Mesendoderm (in vitro differentiated cells): ENCODE data around the gene OR6B2.
A peak's percentile ranks its signal among the peaks of the same experiment; 100 is the strongest.

Source experiments
- DNase-seq: peaks from one replicate; pipeline ENCODE4 v3.0.0; 2013
- H2AK5ac ChIP-seq: 2 replicates; pipeline ENCODE4 v1.6.1; 2013; ENCODE audit warnings: low read length, inconsistent platforms
- H2BK120ac ChIP-seq: 2 replicates; pipeline ENCODE4 v1.6.1; 2013; ENCODE audit warnings: low read depth, mild to moderate bottlenecking, low read length, moderate library complexity, mixed read lengths
- H2BK15ac ChIP-seq: replicated peaks from 2 replicates; pipeline ENCODE4 v1.6.1; 2013; ENCODE audit warnings: low read depth, mild to moderate bottlenecking, moderate library complexity
- H2BK5ac ChIP-seq: 2 replicates; pipeline ENCODE4 v1.6.1; 2013; ENCODE audit warnings: low read length, inconsistent platforms
- H3K18ac ChIP-seq: 2 replicates; pipeline ENCODE4 v1.6.1; 2013; ENCODE audit warnings: mild to moderate bottlenecking, low read length, mixed read lengths
- H3K23ac ChIP-seq: one replicate; pipeline ENCODE4 v1.6.1; 2013; ENCODE audit warnings: low read length
- H3K27ac ChIP-seq: 2 replicates; pipeline ENCODE4 v1.5.1; 2013; ENCODE audit warnings: low read depth, mild to moderate bottlenecking, inconsistent platforms, low read length, moderate library complexity
- H3K27me3 ChIP-seq: 2 replicates; pipeline ENCODE4 v1.6.1; 2013; ENCODE audit warnings: low read length, control low read depth, mild to moderate bottlenecking, inconsistent platforms; ENCODE audit not compliant: insufficient read depth, poor library complexity
- H3K36me3 ChIP-seq: 2 replicates; pipeline ENCODE4 v1.6.1; 2013; ENCODE audit warnings: low read length, inconsistent platforms; ENCODE audit not compliant: control insufficient read depth, insufficient read depth
- H3K4ac ChIP-seq: one replicate; pipeline ENCODE4 v1.6.1; 2013; ENCODE audit warnings: low read depth, mild to moderate bottlenecking, low read length, moderate library complexity
- H3K4me1 ChIP-seq: 2 replicates; pipeline ENCODE4 v1.6.1; 2013; ENCODE audit warnings: low read depth, low read length, inconsistent platforms; ENCODE audit not compliant: control insufficient read depth
- H3K4me2 ChIP-seq: 2 replicates; pipeline ENCODE4 v1.6.1; 2013; ENCODE audit warnings: low read length
- H3K4me3 ChIP-seq: 2 replicates; pipeline ENCODE4 v1.5.1; 2013; ENCODE audit warnings: mild to moderate bottlenecking, low read length
- H3K56ac ChIP-seq: one replicate; pipeline ENCODE4 v1.6.1; 2013; ENCODE audit warnings: low read length
- H3K79me1 ChIP-seq: 2 replicates; pipeline ENCODE4 v1.6.1; 2013; ENCODE audit warnings: low read length, inconsistent platforms
- H3K79me2 ChIP-seq: 2 replicates; pipeline ENCODE4 v1.6.1; 2013; ENCODE audit warnings: mild to moderate bottlenecking, low read length; ENCODE audit not compliant: control insufficient read depth, insufficient read depth
- H3K9ac ChIP-seq: 2 replicates; pipeline ENCODE4 v1.6.1; 2013; ENCODE audit warnings: low read length, inconsistent platforms
- H4K5ac ChIP-seq: one replicate; pipeline ENCODE4 v1.6.1; 2013; ENCODE audit warnings: low read length
- H4K8ac ChIP-seq: one replicate; pipeline ENCODE4 v1.6.1; 2013; ENCODE audit warnings: low read depth, mild to moderate bottlenecking, control low read depth, low read length, moderate library complexity
- WGBS: extraction: QIAGEN DNeasy Blood & Tissue Kit; methylation state at CpG from one replicate; pipeline ENCODE4 v1.1.7; 2013; ENCODE audit warnings: low lambda C conversion rate, missing lambda C conversion rate; ENCODE audit not compliant: insufficient coverage; ENCODE audit errors: extremely low coverage; 5-methylcytosine and 5-hydroxymethylcytosine counted together

Gene OR6B2

GRCh38 chr2:240000671-240001070 is 29.6 kb downstream of the OR6B2 start:
- no peak overlapping the region for H3K56ac ChIP-seq
- H2AK5ac ChIP-seq: no peak overlapping the region
- peaks cover 7% of the 10 kb centered on the region for H3K36me3 ChIP-seq
- no peak overlapping the region for H4K8ac ChIP-seq
- H3K4me2 ChIP-seq: no peak overlapping the region
- H2BK120ac ChIP-seq: no peak overlapping the region
- no peak overlapping the region for H3K23ac ChIP-seq
- H2BK15ac ChIP-seq: no peak overlapping the region
- no CpG with 5 or more reads among the region's 11 CpGs for WGBS
- H3K4me1 ChIP-seq: no peaks in the 10 kb centered on the region
- H3K27me3 ChIP-seq: no peaks in the 10 kb centered on the region
- H3K27ac ChIP-seq: no peak overlapping the region
- H3K79me2 ChIP-seq: no peaks in the 10 kb centered on the region
- no peaks in the 10 kb centered on the region for H3K79me1 ChIP-seq
- no peak overlapping the region for H2BK5ac ChIP-seq
- no peak overlapping the region for H4K5ac ChIP-seq
- no peak overlapping the region for H3K4ac ChIP-seq
- H3K9ac ChIP-seq: no peak overlapping the region
- DNase-seq: no peak
- H3K4me3 ChIP-seq: no peak overlapping the region
- no peak overlapping the region for H3K18ac ChIP-seq

- Histone ChIP-seq H3K27me3 (no peaks in the 10 kb centered on the region), H3K4me2 (no peak overlapping the region), H3K18ac (no peak overlapping the region), H3K23ac (no peak overlapping the region), H4K8ac (no peak overlapping the region), H2BK120ac (no peak overlapping the region), H3K9ac (no peak overlapping the region), H2AK5ac (no peak overlapping the region), H3K27ac (no peak overlapping the region), H3K79me1 (no peaks in the 10 kb centered on the region), H4K5ac (no peak overlapping the region), H3K56ac (no peak overlapping the region), H3K36me3 (peaks cover 7% of the 10 kb centered on the region), H3K4me3 (no peak overlapping the region), H3K4ac (no peak overlapping the region), H3K79me2 (no peaks in the 10 kb centered on the region), H3K4me1 (no peaks in the 10 kb centered on the region), H2BK15ac (no peak overlapping the region), H2BK5ac (no peak overlapping the region)
- WGBS: no CpG with 5 or more reads among the region's 9 CpGs
- no peak for DNase-seq
Measured at GRCh38 chr2:239997686-239998409, 32.4 kb downstream of the OR6B2 start.

GRCh38 chr2:239994086-239994485 is 36.1 kb downstream of the OR6B2 start:
- no peak overlapping the region for H3K27ac ChIP-seq
- H3K4me2 ChIP-seq: no peak overlapping the region
- no peak overlapping the region for H2AK5ac ChIP-seq
- H3K4ac ChIP-seq: no peak overlapping the region
- no peak overlapping the region for H2BK15ac ChIP-seq
- H3K23ac ChIP-seq: no peak overlapping the region
- no peak overlapping the region for H3K56ac ChIP-seq
- H2BK120ac ChIP-seq: no peak overlapping the region
- no peak for DNase-seq
- no peaks in the 10 kb centered on the region for H3K79me2 ChIP-seq
- H4K5ac ChIP-seq: no peak overlapping the region
- H3K4me1 ChIP-seq: no peaks in the 10 kb centered on the region
- H3K18ac ChIP-seq: no peak overlapping the region
- H3K36me3 ChIP-seq: no peaks in the 10 kb centered on the region
- no peak overlapping the region for H3K9ac ChIP-seq
- no peak overlapping the region for H3K4me3 ChIP-seq
- no peaks in the 10 kb centered on the region for H3K79me1 ChIP-seq
- no peaks in the 10 kb centered on the region for H3K27me3 ChIP-seq
- H4K8ac ChIP-seq: no peak overlapping the region
- WGBS: no CpG with 5 or more reads among the region's 6 CpGs
- H2BK5ac ChIP-seq: no peak overlapping the region

DNA sequence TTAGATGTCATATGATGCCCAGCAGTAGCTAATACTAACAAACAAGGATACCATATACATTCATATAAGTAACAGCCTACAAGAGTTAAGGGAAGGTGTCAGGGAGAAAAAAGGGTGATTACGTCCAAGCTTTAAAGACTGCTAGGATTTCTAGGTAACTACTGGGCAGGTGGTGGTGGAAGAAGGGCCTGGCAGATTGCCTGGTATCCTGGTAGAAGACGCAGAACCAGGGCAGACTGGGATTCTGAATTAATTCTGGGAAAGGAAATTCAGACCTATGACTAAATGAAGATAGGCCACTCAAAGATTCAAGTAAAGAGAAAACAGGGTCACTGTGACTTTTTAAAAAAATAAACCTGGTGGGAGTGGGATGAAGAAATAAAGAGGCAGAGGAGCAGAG is 36.9 kb downstream of the OR6B2 start:
- Histone ChIP-seq H3K18ac (no peak overlapping the region), H3K79me1 (no peaks in the 10 kb centered on the region), H3K4me3 (no peak overlapping the region), H2BK5ac (no peak overlapping the region), H3K4ac (no peak overlapping the region), H3K27ac (no peak overlapping the region), H3K36me3 (no peaks in the 10 kb centered on the region), H2AK5ac (no peak overlapping the region), H4K8ac (no peak overlapping the region), H3K79me2 (no peaks in the 10 kb centered on the region), H4K5ac (no peak overlapping the region), H2BK15ac (no peak overlapping the region), H3K4me2 (no peak overlapping the region), H3K56ac (no peak overlapping the region), H2BK120ac (no peak overlapping the region), H3K23ac (no peak overlapping the region), H3K9ac (no peak overlapping the region), H3K4me1 (no peaks in the 10 kb centered on the region), H3K27me3 (no peaks in the 10 kb centered on the region)
- WGBS: no CpG with 5 or more reads among the region's 2 CpGs
- DNase-seq: no peak

- Histone ChIP-seq H2AK5ac (no peak overlapping the region), H3K27me3 (no peaks in the 10 kb centered on the region), H2BK120ac (no peak overlapping the region), H3K79me1 (no peaks in the 10 kb centered on the region), H2BK15ac (no peak overlapping the region), H3K27ac (no peak overlapping the region), H3K4ac (no peak overlapping the region), H3K79me2 (no peaks in the 10 kb centered on the region), H3K9ac (no peak overlapping the region), H3K18ac (no peak overlapping the region), H3K23ac (no peak overlapping the region), H3K4me2 (no peak overlapping the region), H3K4me3 (no peak overlapping the region), H3K36me3 (peaks cover 6% of the 10 kb centered on the region), H2BK5ac (no peak overlapping the region), H3K56ac (no peak overlapping the region), H3K4me1 (no peaks in the 10 kb centered on the region), H4K5ac (no peak overlapping the region), H4K8ac (no peak overlapping the region)
- no CpG with 5 or more reads among the region's 3 CpGs for WGBS
- DNase-seq: peak; percentile 60
Measured at GRCh38 chr2:239991689-239992314, 38.4 kb downstream of the OR6B2 start.
